NCI-H2107 treated with DMSO at 0.1 percent for 48 hours (cell line): ENCODE measurements around the gene TRIM67.

Experiments
- DNase-seq: peaks from one replicate; lab custom pipeline; 2025; ENCODE audit not compliant: unreplicated experiment; lab: John Stamatoyannopoulos, UW

Gene TRIM67

GRCh38 chr1:231231511-231231910 is 69.7 kb downstream of the TRIM67 start:
- DNase-seq, result no peak

GRCh38 chr1:231232870-231233734 is 71.2 kb downstream of the TRIM67 start:
- DNase-seq, result no peak

- DNase-seq, result no peak
These were observed 72.0 kb downstream of the TRIM67 start for GRCh38 chr1:231233735-231234417.

- no peak for DNase-seq
These were observed 72.6 kb downstream of the TRIM67 start for GRCh38 chr1:231234506-231234905.

- DNase-seq, result no peak
These were observed 73.8 kb downstream of the TRIM67 start for GRCh38 chr1:231235526-231236207.

GRCh38 chr1:231236208-231236591 is 74.3 kb downstream of the TRIM67 start:
- peak; percentile 52 for DNase-seq

GRCh38 chr1:231236938-231237337 is 75.1 kb downstream of the TRIM67 start:
- no peak for DNase-seq

GRCh38 chr1:231238298-231238697 is 76.4 kb downstream of the TRIM67 start:
- no peak for DNase-seq

GRCh38 chr1:231240531-231240882 is 78.6 kb downstream of the TRIM67 start:
- DNase-seq, result no peak

GRCh38 chr1:231240883-231241735 is 79.3 kb downstream of the TRIM67 start, which contains the start of gene GNPAT:
Gene GNPAT, plus strand, starts transcription at chr1:231241212. Its CDS starts 167 bp downstream, at chr1:231241379.
- peak; percentile 61 for DNase-seq

GRCh38 chr1:231241750-231242149 is 79.9 kb downstream of the TRIM67 start:
- DNase-seq, result peak; percentile 16

GRCh38 chr1:231242516-231243198 is 80.8 kb downstream of the TRIM67 start:
- DNase-seq, result no peak

GRCh38 chr1:231248778-231249177 is 86.9 kb downstream of the TRIM67 start:
- no peak for DNase-seq

- no peak for DNase-seq
These were observed 90.5 kb downstream of the TRIM67 start for GRCh38 chr1:231252336-231252735.

GRCh38 chr1:231260351-231260750 is 98.5 kb downstream of the TRIM67 start:
- no peak for DNase-seq

GRCh38 chr1:231264642-231265041 is 102.8 kb downstream of the TRIM67 start:
- DNase-seq, result no peak

GRCh38 chr1:231265379-231265778 is 103.5 kb downstream of the TRIM67 start:
- no peak for DNase-seq

- DNase-seq, result no peak
These were observed 105.0 kb downstream of the TRIM67 start for GRCh38 chr1:231266811-231267322.
